ENCODE data around the gene CEBPB. TPM values are rescaled to one million over a fixed set of nuclear protein-coding genes. Genes with fewer than 3 reads are reported as not detected.

CEBPB gene
- total RNA-seq, 1 donor from 2014 or later = 33.8 TPM

DNA sequence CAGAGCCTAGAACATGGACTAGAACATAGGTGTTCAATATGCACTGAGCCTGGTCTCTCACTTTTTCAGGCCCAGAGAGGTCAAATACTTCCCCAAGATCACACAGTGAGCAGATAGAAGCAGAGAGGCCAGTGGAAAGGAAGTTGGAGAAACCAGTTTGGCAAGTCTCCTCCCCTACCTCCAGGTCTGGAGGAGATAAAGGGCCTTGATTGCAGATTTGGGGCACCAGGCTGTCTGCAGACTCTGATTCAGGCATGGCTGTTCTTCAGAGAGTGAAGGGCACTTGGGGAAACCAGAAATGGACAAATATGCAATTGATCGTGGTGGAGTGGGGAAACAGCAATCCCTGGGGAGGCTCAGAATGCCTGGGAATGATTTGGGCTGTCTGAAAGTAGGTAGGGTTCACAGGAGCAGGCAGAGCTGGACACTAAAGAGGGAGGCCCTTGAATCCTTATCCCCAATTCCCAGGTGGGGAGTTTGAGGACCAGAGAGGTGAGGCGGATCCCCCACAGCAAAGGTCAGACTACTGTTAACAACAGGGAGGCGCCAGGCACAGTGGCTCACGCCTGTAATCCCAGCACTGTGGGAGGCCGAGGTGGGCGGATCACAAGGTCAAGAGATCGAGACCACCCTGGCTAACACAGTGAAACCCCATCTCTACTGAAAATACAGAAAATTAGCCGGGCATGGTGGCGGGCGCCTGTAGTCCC is 39.4 kb upstream of the CEBPB start:
- H3K4me3 Mint-ChIP-seq (ENCODE audit: unreplicated experiment) = peak overlapping the region; percentile 95
- TF ChIP-seq EZH2 (IDR thresholded peaks at IDR 0.05; ENCODE audit: insufficient read depth, low read length) = no peak
- TF ChIP-seq, protein P1, sequence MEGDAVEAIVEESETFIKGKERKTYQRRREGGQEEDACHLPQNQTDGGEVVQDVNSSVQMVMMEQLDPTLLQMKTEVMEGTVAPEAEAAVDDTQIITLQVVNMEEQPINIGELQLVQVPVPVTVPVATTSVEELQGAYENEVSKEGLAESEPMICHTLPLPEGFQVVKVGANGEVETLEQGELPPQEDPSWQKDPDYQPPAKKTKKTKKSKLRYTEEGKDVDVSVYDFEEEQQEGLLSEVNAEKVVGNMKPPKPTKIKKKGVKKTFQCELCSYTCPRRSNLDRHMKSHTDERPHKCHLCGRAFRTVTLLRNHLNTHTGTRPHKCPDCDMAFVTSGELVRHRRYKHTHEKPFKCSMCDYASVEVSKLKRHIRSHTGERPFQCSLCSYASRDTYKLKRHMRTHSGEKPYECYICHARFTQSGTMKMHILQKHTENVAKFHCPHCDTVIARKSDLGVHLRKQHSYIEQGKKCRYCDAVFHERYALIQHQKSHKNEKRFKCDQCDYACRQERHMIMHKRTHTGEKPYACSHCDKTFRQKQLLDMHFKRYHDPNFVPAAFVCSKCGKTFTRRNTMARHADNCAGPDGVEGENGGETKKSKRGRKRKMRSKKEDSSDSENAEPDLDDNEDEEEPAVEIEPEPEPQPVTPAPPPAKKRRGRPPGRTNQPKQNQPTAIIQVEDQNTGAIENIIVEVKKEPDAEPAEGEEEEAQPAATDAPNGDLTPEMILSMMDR (IDR thresholded peaks at IDR 0.05; ENCODE audit: insufficient read depth, low read depth, low read length) = no peak
- Histone ChIP-seq H3K4me1 (ENCODE audit: insufficient read depth, low read length) (peaks cover 53% of the 10 kb centered on the region), H4K20me1 (ENCODE audit: insufficient read depth, low read length) (peaks cover 44% of the 10 kb centered on the region), H3K79me2 (ENCODE audit: insufficient read depth, low read length) (peaks cover 77% of the 10 kb centered on the region), H3K27me3 (ENCODE audit: insufficient read depth, low read length) (no peaks in the 10 kb centered on the region), H3K4me3 (ENCODE audit: insufficient read depth, low read depth, low read length) (no peak overlapping the region), H3K36me3 (ENCODE audit: insufficient read depth, low read length) (peaks cover 7% of the 10 kb centered on the region), H2AFZ (ENCODE audit: low read depth, low read length) (no peak overlapping the region), H3K27ac (ENCODE audit: low read depth, low read length) (no peak overlapping the region), H3K9ac (ENCODE audit: low read length) (peak overlapping the region; percentile 33), H3K4me2 (ENCODE audit: low read length) (peak overlapping the region; percentile 98), H3K9me3 (ENCODE audit: insufficient read depth, low read depth, low read length) (no peaks in the 10 kb centered on the region)
- H3K9me3 Mint-ChIP-seq (ENCODE audit: unreplicated experiment) = peaks cover 2% of the 10 kb centered on the region
- H3K27ac Mint-ChIP-seq (ENCODE audit: unreplicated experiment) = peak overlapping the region; percentile 29
- peaks cover 32% of the 10 kb centered on the region for H3K4me1 Mint-ChIP-seq (ENCODE audit: low read depth, unreplicated experiment)
- no peaks in the 10 kb centered on the region for H3K27me3 Mint-ChIP-seq (ENCODE audit: low read depth, unreplicated experiment)
- FAIRE-seq = no peak
- no peak for DNase-seq (ENCODE audit: low read depth)
- H3K36me3 Mint-ChIP-seq (ENCODE audit: low read depth, unreplicated experiment) = peaks cover 14% of the 10 kb centered on the region

DNA sequence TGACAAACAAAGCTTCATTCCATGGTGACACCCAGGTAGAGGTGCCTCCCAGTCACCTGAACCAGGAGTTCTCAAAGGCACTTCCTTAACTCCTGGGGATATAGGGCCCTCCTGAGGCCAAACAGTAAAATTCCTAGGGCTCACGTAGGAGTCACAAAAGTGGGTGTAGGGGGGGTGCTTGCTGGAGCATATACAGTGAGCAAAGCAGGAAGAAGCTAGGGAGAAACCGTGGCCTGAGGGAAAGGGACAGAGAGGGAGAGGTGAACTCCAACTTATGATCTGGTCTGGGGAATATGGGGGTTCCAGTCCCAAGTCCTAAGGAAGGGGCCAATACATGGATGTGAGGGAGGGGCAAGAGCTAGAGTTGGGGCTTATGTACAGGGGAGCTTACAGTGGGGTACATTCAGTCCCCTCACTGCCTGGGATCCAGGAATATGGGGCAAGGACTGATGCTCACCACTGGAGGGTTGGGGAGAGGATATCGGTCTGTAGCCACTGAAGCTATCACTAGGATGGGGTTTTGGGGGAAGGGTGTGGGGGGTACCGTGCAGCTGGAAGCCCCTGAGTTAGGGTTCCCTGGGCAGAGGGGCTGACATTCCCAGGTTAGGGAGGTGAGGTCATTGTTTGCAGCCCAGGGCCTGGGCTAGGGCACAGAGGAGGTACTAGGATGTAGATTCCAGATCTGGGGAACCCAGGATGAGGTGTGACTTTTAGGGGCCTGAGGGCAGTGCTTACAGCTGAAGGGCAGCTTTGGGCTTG is 38.1 kb upstream of the CEBPB start:
- H3K27ac Mint-ChIP-seq (ENCODE audit: unreplicated experiment) = peak overlapping the region; percentile 92
- peak overlapping the region; percentile 99 for H3K9ac ChIP-seq (ENCODE audit: low read length)
- no peaks in the 10 kb centered on the region for H3K9me3 ChIP-seq (ENCODE audit: insufficient read depth, low read depth, low read length)
- peaks cover 9% of the 10 kb centered on the region for H3K36me3 Mint-ChIP-seq (ENCODE audit: low read depth, unreplicated experiment)
- DNase-seq (ENCODE audit: low read depth) (no peak), FAIRE-seq (no peak)
- peaks cover 7% of the 10 kb centered on the region for H3K36me3 ChIP-seq (ENCODE audit: insufficient read depth, low read length)
- H3K4me1 ChIP-seq (ENCODE audit: insufficient read depth, low read length) = peaks cover 39% of the 10 kb centered on the region
- H2AFZ ChIP-seq (ENCODE audit: low read depth, low read length) = no peak overlapping the region
- peak overlapping the region; percentile 95 for H3K4me3 Mint-ChIP-seq (ENCODE audit: unreplicated experiment)
- peaks cover 2% of the 10 kb centered on the region for H3K9me3 Mint-ChIP-seq (ENCODE audit: unreplicated experiment)
- peaks cover 20% of the 10 kb centered on the region for H3K4me1 Mint-ChIP-seq (ENCODE audit: low read depth, unreplicated experiment)
- no peaks in the 10 kb centered on the region for H3K27me3 ChIP-seq (ENCODE audit: insufficient read depth, low read length)
- no peaks in the 10 kb centered on the region for H3K27me3 Mint-ChIP-seq (ENCODE audit: low read depth, unreplicated experiment)
- TF ChIP-seq, protein P1 (IDR thresholded peaks at IDR 0.05; ENCODE audit: insufficient read depth, low read depth, low read length) = no peak
- TF ChIP-seq EZH2 (IDR thresholded peaks at IDR 0.05; ENCODE audit: insufficient read depth, low read length) = no peak
- peak overlapping the region; percentile 79 for H3K4me3 ChIP-seq (ENCODE audit: insufficient read depth, low read depth, low read length)
- peak overlapping the region; percentile 89 for H3K27ac ChIP-seq (ENCODE audit: low read depth, low read length)
- H3K79me2 ChIP-seq (ENCODE audit: insufficient read depth, low read length) = peaks cover 64% of the 10 kb centered on the region
- peaks cover 44% of the 10 kb centered on the region for H4K20me1 ChIP-seq (ENCODE audit: insufficient read depth, low read length)
- peak overlapping the region; percentile 98 for H3K4me2 ChIP-seq (ENCODE audit: low read length)

Measured in astrocyte (in vitro differentiated cells and primary cell).